GM18867 (cell line): ENCODE measurements around the gene CUX1.
A peak's percentile ranks its signal among the peaks of the same experiment; 100 is the strongest.
"Not testable (repeated sequence)": the region's sequence is repeated elsewhere in the genome, so short reads cannot be mapped to it uniquely, and the experiment has no call there.

Source experiments
- ATAC-seq: cut with Tn5 transposase; IDR thresholded peaks from one replicate; pipeline ENCODE4 v1.9.1; 2021; ENCODE audit warnings: mild to moderate bottlenecking, moderate library complexity; ENCODE audit not compliant: unreplicated experiment

CUX1 gene

GRCh38 chr7:101975046-101975445, 157.6 kb downstream of the CUX1 start:
- ATAC-seq, result no peak

GRCh38 chr7:101976411-101976810, 159.0 kb downstream of the CUX1 start:
- ATAC-seq, result no peak

- ATAC-seq, result no peak
These were observed 159.8 kb downstream of the CUX1 start for GRCh38 chr7:101977249-101977648.

DNA sequence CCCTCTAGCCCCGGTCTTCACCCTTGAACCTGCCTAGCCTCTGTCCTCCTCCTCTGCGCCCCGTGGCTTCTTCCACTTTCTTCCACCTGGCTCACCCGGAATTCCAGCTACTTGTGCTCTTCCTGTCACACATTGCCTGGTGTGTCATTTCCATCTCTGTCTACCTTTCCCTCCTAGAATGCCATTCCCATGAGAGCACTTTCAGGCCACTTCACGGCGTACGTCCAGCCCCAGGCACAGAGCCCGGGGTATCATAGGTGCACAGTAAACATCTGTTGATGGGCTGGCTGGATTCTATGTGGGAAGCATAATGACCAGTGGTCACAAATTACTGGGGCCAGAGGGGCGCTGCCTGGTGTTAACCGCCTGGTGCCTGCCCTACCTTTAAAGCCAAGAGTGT, 161.3 kb downstream of the CUX1 start:
- ATAC-seq, result no peak

- ATAC-seq, result no peak
These were observed 165.9 kb downstream of the CUX1 start for GRCh38 chr7:101983147-101983811.

- no peak for ATAC-seq
These were observed 166.9 kb downstream of the CUX1 start for GRCh38 chr7:101984133-101984879.

- no peak for ATAC-seq
These were observed 167.9 kb downstream of the CUX1 start for GRCh38 chr7:101985057-101985902.

GRCh38 chr7:101985903-101986734, 168.7 kb downstream of the CUX1 start:
- no peak for ATAC-seq

DNA sequence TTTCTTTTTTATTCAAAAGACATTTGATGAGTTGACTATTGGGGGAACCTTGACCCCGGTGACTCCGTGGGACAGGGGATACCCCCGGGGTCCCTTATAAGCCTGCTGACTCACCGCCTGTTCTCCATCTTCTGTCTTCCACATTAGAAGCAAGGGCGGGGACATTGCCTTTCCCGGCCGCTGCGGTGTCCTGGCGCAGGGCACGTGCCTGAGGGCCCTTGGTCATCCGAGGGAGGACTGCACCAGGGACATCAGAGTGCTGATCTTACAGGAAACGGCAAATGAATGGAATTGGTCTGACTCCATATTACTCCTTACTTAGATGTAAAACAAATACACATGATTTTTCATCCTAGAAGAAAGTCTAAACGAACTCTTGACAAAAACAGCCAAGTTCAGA, 170.1 kb downstream of the CUX1 start:
- no peak for ATAC-seq

DNA sequence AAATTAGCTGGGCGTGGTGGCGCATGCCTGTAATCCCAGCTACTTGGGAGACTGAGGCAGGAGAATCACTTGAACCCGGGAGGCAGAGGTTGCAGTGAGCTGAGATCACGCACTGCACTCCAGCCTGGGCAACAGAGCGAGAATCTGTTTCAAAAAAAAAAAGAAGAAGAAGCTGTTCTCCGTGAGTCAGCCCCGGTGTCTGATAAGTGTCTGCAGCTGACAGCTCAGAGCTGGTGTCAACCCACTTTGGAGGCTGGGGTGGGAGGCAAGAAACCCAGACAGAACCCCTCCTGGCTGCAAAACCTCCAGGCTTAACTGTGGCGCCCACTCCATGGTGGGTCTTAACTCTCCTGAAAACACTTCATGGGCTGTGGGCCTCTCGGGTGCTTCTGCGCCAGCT, 170.6 kb downstream of the CUX1 start:
- not testable (repeated sequence) for ATAC-seq

- no peak for ATAC-seq
These were observed 171.1 kb downstream of the CUX1 start for GRCh38 chr7:101988513-101988912.

DNA sequence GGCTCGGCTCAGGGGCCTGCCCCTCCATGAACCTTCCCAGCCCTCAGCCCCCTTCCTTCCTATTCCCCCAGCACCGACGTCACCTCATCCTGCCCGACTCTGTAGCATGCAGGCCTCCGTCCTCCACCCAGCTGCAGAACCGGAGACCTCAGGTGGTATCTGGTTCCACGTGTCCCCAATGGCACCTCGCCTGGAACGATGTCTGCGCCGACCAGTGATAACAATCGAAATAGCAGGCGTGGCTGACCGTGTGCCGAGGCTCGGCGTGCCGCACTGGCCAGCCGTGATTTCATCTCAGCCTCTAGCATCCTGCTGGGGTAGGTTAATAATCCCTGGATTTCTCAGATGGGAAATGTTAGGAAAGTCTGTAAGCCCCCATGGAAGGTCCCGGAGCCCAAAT, 171.7 kb downstream of the CUX1 start:
- no peak for ATAC-seq

DNA sequence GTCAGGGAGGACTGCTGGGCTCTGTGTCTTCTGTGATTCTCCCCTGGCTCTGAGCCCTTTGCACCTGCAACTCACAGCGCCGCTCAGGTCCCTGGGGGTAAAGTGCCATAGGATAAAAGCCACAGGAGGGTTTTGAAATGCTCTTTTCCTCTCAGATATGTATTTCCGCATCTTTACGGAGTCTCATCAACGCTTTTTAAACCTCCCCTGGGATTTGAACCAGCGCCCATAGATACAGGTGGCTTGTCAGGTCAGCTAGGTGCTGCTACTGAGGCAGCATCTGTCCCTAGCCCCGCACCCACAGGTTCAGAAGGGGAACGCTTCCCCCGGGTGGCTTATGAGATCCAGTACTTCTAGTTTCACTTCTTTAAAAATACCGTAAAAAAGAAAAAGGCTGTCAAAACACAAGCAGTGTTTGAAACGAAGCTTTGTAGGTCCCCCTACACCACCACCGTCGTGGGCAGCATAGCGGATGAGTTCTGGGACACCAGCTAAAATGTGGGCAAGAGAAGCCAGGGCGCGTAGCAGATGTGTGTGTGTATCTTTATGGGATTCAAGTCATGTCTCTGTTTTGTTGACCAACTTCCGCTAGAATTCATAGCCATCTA, 173.5 kb downstream of the CUX1 start:
- ATAC-seq, result peak; percentile 87

DNA sequence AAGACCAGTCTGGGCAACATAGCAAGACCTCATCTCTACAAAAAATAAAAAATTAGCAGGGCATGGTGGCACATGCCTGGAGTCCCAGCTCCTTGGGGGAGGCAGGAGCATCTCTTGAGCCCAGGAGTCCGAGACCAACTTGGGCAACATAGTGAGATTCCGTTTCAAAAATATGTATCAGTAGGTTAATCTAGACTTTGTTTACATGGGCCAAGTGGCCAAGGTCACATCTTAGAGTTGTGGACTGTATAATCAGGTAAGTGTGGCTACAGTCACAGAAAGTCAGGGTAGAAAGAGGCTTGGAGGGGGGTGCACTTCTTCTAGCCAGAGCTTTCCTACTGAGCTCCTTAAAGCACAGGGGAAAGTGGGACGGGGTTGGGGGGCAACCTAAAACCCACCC, 174.4 kb downstream of the CUX1 start:
- no peak for ATAC-seq

DNA sequence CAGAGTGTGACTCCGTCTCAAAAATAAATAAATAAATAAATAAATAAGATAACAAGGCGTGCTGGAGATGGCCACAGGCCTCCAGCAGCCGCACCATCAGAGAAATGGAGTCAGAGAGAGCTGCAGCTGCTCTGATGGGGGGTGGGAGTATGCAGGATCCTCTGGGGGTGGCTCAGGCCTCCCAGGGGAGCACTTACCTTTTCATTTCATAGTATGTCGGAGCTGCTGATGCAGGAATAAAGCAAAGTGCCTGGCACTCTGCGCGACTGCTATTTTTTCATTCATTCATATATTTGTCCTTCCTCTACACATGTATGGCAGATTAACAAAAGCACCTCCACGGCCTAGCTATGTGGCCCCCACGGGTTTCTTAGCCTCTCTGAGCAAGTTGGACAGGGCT, 175.9 kb downstream of the CUX1 start:
- ATAC-seq, result no peak

DNA sequence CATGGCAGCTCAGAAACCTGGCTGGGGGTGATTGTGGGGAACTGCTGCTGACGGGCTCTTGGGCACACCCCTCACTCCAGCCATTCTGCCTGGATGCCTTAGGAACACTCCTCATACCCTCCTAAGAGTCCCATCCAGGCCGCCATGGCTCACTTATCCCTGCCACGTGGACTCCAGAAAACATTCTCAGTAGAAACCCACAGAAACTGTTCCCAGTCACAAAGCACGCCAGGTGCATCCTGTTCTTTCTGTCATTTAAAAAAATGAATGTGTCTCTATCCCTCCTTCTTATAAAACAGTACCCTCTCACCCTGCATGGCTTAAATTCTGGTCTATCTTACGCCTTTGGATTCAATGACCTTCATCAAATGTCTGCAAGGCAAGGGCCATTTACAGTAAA, 177.7 kb downstream of the CUX1 start:
- ATAC-seq, result no peak

DNA sequence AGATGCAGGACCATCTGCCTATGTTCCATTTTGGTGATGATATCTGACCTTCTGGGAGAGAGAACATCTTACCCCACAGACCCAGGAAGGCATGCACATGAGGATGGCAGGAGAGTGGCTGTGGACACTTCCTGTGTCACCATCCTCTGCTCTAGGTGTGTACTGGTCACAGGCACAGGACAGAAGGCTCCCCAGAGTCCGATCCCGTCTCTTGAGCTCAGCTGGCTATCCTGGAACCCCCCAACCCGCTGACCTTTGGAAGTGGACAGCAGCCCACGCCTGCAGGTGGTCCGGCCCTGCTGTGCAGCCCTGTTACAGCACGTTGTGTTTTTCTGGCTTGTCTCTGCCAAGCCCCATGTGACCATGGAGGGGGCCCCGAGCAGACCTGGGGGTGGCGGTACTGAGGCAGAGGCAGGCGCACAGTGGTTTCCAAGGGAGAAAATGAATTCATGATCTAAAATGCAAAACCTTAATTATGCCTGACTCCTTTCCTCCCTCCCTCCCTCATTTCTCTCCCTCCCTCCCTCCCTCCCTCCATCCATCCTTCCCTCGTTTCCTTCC, 178.8 kb downstream of the CUX1 start:
- no peak for ATAC-seq

- no peak for ATAC-seq
These were observed 179.4 kb downstream of the CUX1 start for GRCh38 chr7:101996876-101997275.

DNA sequence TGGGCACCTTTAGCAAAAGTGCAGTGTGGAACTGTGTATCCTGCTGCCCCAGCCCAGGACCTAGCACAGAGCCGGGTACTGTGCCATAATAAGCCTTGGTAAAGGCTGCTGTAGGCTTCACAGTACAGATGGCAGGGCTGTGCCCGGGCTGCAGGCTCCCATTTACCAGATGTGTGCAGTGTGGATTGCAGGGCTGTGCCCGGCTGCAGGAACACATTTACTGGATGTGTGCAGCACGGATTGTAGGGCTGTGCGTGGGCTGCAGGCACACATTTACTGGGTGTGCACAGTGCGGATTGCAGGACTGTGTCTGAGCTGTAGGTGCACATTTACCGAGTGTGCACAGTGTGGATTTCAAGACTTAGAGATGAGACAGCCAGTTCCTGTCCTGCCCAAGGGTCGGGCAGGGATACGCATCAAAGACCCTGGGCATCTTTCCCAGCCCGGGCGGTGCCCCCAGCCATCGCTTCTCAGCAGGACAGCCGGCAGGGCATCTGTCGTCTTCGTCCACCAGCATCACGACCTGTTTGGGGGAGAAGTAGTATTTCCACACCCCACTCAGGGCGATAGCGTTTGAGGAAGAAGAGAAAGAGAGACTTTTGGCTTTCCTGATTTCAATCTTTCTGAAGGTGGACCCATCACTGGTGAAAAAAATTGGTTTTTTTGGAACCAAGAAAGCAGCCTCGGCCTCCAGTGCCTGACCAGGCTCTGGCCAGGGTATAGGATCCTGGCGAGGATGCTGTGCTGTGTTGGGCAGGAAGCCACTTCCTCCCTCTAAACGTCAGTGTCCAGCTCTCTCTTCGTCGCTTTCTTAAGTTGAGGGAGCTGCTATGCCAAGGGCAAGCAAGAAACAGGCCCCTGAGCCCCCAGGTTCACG, 180.8 kb downstream of the CUX1 start:
- no peak for ATAC-seq
